Hepatocyte (in vitro differentiated cells): ENCODE results near the gene NTRK1.

Source experiments
- EZH2 ChIP-seq: fragments of 200-600 bp; sonication (generic); IDR thresholded peaks from 2 replicates; pipeline ENCODE4 v1.6.1; 2016; ENCODE audit warnings: antibody characterized with exemption, mild to moderate bottlenecking, borderline replicate concordance
- EZH2phosphoT487 ChIP-seq: fragments of 200-600 bp; sonication (generic); IDR thresholded peaks from one replicate; pipeline ENCODE4 v1.6.1; 2018; ENCODE audit warnings: antibody characterized with exemption, mild to moderate bottlenecking, low read depth, moderate library complexity; ENCODE audit not compliant: unreplicated experiment, severe bottlenecking
- TF ChIP-seq, protein P1 (sequence below): fragments of 200-600 bp; sonication (generic); IDR thresholded peaks from 2 replicates; pipeline ENCODE4 v1.5.1; 2016; ENCODE audit warnings: antibody characterized with exemption, mild to moderate bottlenecking; ENCODE audit not compliant: poor library complexity

GRCh38 chr1:156895927-156896326 lies 35.3 kb downstream of the NTRK1 start:
- TF ChIP-seq, protein P1, sequence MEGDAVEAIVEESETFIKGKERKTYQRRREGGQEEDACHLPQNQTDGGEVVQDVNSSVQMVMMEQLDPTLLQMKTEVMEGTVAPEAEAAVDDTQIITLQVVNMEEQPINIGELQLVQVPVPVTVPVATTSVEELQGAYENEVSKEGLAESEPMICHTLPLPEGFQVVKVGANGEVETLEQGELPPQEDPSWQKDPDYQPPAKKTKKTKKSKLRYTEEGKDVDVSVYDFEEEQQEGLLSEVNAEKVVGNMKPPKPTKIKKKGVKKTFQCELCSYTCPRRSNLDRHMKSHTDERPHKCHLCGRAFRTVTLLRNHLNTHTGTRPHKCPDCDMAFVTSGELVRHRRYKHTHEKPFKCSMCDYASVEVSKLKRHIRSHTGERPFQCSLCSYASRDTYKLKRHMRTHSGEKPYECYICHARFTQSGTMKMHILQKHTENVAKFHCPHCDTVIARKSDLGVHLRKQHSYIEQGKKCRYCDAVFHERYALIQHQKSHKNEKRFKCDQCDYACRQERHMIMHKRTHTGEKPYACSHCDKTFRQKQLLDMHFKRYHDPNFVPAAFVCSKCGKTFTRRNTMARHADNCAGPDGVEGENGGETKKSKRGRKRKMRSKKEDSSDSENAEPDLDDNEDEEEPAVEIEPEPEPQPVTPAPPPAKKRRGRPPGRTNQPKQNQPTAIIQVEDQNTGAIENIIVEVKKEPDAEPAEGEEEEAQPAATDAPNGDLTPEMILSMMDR: no peak
- TF ChIP-seq EZH2 (no peak), EZH2phosphoT487 (no peak)
